D721Med (cell line): ENCODE data around the gene ARHGEF17.

ENCODE experiments used
- DNase-seq: peaks from one replicate; pipeline ENCODE4 v3.0.0; 2011; ENCODE audit warnings: low spot score; ENCODE audit not compliant: insufficient read length
- FAIRE-seq: peaks from 2 replicates; lab custom pipeline; 2011; peaks lifted over from hg19 to GRCh38; lab: Jason Lieb, UNC
- TF ChIP-seq, protein P1 (sequence below): IDR thresholded peaks from 2 replicates; pipeline ENCODE4 v1.5.1; 2012; ENCODE audit warnings: mild to moderate bottlenecking, control low read depth; ENCODE audit not compliant: insufficient read depth; ENCODE audit errors: missing control alignments

Gene ARHGEF17

DNA sequence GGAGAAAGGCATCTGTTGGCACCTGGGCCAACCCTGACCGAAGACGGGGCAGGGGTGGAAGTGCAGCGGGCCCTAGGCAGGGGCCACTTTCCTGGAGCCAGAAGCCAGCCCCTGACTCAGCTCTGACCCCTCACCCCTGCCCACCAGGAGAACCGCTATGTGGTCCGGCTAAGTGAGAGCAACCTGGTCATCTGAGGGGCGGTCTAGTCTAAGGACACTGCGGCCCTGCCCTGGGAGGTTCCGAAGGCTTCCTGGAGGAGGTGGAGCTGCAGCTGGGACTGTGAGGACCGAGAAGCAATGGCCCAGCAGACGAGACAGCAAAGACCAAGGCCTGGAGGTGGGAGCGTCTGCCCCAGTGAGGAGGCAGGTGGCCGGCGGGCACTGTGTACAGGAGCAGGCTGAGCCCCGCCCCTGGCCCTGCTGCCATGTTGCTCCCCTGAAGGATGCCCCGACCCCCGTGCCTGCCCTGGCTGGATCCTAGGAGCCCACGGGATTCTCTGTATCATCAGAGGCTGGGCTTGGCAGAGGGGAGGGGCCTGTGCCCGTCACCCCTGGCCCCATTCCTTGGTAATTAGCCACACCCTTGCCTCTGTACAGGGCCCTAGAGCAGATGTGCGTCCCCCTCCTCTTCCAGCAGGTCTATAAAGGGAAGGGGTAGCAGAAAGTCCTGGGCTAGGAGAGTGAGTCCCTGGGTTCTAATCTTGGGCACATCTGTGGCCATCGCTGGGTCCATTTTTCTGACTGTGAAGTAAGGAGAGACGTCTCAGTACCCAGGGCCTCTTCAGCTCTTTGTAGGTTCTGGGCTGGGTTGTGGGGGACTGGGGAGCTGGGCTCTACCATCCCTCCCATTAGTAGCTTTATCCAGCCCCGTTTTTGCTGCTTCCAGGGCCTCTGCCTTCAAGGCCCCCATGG lies 87.5 kb downstream of the ARHGEF17 start:
- DNase-seq = no peak
- FAIRE-seq = no peak
- TF ChIP-seq, protein P1, sequence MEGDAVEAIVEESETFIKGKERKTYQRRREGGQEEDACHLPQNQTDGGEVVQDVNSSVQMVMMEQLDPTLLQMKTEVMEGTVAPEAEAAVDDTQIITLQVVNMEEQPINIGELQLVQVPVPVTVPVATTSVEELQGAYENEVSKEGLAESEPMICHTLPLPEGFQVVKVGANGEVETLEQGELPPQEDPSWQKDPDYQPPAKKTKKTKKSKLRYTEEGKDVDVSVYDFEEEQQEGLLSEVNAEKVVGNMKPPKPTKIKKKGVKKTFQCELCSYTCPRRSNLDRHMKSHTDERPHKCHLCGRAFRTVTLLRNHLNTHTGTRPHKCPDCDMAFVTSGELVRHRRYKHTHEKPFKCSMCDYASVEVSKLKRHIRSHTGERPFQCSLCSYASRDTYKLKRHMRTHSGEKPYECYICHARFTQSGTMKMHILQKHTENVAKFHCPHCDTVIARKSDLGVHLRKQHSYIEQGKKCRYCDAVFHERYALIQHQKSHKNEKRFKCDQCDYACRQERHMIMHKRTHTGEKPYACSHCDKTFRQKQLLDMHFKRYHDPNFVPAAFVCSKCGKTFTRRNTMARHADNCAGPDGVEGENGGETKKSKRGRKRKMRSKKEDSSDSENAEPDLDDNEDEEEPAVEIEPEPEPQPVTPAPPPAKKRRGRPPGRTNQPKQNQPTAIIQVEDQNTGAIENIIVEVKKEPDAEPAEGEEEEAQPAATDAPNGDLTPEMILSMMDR = no peak

- FAIRE-seq = no peak
- no peak for DNase-seq
- TF ChIP-seq, protein P1 = no peak
Observed at GRCh38 chr11:73396251-73396930, 88.3 kb downstream of the ARHGEF17 start.

DNA sequence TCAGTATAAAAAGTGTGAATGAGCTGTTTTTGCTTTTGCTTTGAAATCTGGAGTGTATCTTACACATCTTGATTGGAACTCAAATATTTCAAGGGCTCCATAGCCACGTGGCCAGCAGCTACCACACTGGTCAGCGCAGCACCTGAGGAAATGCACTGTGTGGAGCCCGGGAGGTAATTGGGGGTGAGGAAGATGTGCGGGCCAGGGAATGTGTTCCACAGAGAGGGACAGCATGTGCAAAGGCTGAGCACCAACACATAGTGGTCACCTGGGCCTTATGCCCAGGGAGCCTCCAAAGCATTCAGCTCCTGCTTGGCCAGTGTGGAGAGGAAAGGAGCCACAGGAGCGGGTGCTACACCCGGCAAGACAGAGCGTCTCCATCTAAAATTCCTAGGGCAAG lies 88.9 kb downstream of the ARHGEF17 start:
- FAIRE-seq (no peak), DNase-seq (no peak)
- TF ChIP-seq, protein P1 = no peak

DNA sequence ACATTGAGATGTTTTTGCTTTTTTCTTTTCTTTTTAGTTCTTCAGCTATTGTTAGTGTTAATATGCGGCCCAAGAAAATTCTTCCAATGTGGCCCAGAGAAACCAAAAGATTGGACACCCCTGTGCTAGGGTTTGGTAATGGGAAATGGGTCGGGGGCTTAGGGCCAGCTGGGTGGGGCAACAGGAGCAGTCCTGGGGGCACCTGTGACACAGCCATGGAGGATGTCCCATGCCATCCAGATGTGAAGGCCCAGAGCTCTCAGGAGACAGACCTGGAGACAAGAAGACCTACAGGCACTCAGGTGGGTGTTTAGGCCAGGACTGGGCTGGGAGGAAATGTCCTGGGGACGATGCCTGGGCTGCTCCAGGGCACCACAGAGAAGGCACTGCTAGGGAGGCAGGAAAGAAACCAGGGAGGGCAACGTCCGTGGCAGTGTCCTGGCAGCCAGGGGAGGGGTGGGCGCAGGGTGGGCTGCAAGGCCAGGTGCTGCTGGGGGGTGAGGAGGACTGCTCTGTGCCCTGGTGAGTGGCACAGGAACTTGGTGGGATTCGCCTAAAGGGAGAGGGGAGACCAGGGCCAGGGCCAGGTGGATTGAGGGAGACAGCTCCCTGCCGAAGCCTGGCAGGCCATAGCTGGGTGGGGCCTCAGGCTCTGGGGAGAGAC lies 89.5 kb downstream of the ARHGEF17 start:
- DNase-seq = no peak
- TF ChIP-seq, protein P1 = no peak
- FAIRE-seq = no peak

DNA sequence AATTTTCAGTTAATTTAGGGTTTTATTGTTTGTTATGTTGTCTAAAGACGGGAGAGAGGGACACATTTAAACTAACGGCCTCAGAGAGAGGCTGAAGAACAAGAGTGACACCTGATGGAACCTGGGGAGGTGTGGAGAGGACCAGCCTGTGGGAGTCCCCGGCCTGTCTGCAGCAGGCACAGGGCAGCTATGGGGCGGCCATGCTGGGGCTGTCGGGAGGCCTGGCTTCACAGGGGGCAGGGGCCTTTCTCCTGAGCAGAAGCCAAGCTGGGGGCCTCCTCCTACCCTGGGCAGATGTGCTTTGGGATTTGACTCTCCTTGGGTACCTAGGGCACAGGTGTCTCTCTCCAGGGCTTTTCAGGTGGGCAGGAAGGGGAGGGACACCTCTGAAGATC lies 90.1 kb downstream of the ARHGEF17 start:
- TF ChIP-seq, protein P1 = no peak
- FAIRE-seq (no peak), DNase-seq (no peak)

DNA sequence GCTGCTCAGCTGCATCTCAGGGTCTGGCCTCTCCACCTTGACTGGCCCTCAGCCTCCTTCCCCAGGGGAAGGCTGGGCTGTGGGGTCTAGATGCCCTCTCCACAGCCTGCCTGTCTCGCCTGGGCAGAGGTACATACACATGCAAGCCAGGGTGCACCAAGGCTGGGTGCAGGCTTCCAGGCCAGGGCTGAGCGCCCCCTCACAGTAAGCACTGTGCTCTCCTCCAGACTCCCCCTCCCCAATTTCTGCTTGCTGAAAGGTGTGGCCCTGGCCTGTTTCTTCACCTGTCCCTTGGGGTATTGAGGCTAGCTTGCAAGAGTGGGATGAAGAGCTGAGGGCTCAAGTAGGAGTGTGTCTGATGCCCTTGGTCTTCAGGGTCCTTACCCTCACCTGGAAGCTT lies 90.6 kb downstream of the ARHGEF17 start:
- DNase-seq (no peak), FAIRE-seq (no peak)
- TF ChIP-seq, protein P1 = no peak
